ENCODE measurements around the gene PLAC9.

The PLAC9 gene

DNA sequence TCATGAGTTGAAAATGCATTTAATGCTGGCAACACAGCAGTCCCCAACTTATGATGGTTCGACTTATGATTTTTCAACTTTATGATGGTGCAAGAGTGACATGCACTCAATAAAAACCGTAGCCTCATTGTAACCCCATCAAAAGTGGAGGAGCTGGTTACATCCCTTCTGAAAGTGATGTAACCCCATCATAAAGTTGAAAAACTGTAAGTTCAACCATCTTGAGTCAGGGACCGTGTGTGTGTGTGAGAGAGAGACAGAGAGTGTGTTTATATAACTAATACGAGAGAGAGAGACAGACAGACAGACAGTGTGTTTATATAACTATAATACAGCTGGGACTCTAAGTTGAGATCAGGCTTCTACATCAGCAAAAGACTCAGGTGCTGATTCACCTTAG, 51.8 kb downstream of the PLAC9 start:
- no peak for DNase-seq (ENCODE audit: low read depth)

DNA sequence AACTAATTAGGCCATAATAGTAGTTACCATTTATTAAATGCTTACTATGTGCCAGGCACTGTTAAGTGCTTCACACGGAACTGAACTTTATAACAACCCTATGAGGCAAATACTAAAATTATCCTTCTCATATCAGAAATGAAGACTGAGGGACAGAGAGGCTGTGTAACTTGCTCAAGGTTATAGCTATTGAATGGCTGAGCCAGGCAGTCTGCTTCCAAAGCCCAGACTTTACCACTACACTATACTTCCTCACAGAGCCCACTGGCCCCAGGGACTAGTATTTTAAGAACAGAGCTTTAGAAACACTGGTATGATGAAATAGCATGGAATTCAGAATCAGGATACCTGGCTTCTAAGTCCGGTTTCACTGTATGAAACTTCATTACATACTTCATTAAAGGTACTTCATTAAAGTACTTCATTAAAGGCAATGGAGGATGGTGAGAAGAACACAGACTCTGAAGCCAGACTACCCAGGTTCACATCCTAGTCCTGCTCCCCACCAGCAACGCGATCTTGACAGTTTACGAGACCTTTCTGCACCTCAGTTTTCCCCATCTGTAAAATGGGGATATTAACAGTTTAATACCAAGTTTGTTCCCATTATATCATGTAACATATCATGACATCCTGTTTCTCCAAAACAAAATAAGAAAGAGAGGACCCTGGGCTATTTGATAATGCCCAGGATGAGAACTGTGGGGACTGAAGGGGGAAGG, 53.2 kb downstream of the PLAC9 start:
- DNase-seq (ENCODE audit: low read depth): no peak

DNA sequence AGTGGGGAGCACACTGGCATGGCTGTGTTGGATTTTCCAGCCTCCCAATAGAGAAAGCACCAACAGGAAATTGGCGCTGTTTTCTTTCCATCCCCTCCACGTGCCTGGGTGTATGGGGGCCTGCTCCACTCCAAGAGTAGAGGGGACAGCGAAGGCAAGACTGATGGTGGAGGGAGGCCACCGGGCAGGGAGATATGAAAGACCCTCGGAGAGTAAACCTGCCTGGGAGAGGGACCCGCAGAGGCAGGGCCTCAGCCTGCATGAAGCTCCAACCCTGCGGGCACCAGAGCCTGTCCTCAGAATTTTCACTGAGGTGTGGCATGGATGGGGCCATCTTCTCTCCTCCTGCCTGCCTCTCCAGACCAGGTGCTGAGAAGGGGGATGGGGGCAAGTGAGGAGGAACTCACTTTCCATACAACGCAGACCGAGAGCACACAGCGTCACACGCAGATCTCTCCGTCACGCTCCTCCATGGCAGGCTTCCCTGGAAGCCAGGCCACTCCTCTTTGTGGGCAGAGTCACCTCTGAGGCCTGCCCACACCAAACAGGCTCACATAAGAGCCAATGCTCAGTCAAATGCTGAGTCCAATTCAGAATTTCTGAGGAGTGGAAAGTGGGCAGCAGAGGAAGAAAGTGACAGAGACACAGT, 54.0 kb downstream of the PLAC9 start:
- peak; percentile 26 for DNase-seq (ENCODE audit: low read depth)

DNA sequence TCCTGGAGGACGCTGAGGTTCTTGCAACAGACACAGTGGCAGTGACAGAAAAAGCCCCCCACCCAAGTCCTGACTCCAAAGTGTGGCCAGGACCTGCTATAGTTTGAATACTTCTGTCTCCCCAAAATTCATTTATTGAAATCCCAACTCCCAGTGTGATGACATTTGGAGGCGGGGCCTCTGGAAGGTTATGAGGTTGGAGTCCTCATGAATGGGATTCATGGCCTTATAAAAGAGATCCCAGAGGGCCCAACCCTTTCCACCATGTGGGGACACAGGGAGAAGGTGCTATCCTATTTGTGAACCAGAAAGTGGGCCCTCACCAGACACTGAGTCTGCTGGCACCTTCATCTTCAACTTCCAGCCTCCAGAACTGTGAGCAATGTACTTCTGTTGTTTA, 54.5 kb downstream of the PLAC9 start:
- DNase-seq (ENCODE audit: low read depth): no peak

DNA sequence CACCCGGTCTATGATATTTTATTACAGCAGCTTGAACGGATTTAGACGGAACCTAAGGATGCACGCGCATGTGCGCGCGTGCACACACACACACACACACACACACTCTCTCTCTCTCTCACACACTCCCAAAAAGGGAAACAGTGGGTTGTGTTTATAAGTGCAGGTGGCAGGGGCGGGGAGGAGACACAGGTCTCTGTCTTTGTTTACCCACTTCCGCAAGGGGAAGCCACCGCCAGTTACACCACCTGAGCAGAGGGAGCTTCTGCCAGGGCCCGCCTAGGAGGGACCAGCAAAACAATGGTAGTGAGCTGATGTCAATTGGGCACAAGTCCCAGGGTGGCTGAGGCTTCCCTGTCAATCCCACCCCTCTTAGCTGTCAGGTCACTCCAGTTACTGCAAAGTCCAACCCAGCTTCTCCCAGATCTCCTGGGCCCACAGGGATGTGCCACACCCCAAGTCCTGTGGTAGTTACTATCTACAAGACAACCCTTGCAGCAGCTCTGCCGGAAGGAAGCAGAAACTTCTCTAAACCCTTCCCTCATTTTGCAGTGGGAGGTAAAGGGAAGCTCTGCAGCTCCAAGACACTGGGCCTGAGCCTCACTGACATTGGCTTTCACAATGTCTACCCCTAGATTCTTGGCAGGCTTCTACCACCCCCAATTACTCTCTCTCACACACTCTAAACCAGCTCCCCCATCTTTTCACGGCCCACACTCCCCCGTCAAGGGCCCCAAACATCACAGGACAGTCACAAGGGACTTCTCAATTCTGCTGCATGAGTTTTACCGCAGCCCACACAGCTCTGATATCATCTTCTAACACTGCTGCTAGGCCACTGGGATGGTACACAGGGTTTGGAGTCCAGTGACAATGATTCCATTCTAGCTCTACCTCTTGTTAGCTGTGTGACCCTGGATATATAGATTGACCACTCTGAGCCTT, 55.2 kb downstream of the PLAC9 start:
- DNase-seq (ENCODE audit: low read depth): peak; percentile 37

DNA sequence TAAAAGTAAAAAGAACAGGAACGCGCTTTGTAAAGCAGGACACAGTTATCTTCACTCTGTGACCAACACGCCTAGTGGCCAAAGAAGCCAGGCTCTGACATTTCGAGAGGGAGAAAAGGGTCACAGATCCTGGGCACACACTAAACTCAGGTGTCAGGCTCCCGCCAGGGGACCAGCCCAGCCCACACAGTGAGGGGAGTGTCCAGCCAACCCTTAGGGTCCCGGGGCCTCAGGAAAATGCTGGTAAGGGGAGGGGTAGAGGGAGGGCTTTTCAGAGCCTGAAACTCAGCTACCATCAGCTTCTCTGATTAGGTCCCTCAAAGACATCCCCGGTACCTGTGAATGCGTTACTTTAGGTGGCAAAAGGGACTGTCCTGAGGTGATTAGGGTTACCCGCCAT, 56.2 kb downstream of the PLAC9 start:
- no peak for DNase-seq (ENCODE audit: low read depth)

DNA sequence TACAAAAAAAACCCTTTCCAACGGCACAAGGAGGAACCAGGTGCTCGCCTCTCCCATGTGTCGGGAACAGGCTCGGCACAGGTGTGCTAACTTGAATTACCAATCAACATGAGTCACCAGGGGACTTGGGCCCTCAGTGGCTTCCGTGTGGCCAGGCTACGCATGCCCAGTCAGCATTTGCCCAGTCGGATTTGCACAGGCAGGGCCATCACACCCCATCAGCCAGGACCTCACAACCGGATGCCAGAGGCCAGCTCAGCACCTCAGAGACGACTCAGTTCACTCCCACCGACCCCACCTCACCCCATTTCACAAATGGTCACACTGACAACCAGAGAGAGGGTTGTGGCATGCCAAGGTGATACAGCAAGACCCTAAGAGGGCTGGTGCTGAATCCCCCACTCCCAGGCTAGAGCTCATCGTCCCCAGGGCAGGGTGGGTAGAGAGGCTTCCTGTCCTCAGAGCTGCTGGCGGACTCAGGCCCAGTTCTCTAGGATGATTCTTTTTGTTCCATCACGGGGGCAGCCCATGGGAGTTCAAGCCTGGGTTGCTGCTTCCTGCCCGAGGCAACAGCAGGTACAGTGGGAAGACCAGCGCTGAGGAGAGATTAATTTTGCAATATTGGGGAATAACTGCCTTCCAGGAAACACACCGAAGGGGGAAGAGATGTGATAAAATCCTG, 59.2 kb downstream of the PLAC9 start:
- no peak for DNase-seq (ENCODE audit: low read depth)

DNA sequence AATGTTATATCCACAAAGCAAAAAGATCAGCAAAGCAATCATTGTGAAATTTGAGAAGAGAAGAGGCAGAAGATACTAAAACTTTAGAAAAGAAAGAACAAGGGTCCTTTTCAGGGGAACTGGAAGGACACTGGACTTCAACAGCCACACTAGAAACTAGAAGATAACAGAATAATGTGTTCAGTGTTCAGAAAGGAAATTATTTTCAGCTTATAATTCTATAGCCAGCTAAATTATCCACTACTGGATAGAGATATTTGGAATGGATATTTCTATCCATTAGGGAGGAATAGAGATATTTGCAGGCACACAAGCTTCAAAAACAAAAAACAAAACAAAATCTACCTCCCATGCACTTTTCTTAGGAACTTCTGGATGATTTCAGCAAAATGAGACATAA, 60.0 kb downstream of the PLAC9 start:
- DNase-seq (ENCODE audit: low read depth): no peak

DNA sequence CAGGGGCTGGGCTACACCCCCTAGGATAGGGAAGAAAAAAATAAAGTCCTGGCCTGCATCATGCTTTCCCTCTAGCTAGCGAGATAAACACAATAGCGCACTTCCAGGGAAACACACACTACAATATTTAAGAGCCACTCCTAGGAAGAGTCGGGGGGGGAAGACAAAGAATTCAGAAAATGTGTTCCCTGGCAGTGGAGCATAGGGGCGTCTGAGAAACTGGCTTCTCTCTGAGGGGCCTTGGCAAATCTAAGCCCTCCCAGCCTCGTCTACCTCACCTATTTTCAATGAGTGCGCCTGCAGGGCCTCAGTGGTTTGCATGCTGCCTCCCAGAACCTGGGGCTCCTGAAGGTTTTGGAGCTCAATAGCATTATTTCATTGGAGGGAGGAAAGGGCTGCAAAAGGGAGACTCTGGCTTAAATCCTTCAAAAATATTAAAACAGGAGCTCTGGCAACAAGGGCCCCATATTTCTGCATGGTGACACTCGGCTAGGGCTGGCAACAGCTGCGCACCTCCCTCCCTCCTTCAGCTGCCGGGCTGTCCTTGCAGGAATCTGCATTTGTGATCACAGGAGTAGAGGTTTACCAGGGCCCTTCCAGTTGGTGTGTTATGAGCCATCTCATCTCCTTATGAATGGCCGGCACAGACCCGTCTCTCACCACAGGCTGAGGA, 62.0 kb downstream of the PLAC9 start:
- DNase-seq (ENCODE audit: low read depth): no peak
